Activated CD8-positive, alpha-beta memory T cell treated with anti-CD3 and anti-CD28 coated beads, Interleukin-2, amount 10 ng/mL, durations not matched to agents 7 days and 5 days (primary cell): ENCODE results near the gene POLR2L. TPM values are rescaled to one million over a fixed set of nuclear protein-coding genes. Genes with fewer than 3 reads are reported as not detected.

Experiments used
- ATAC-seq: fragments of 150-1000 bp; cut with Tn5 transposase; one replicate; pipeline ENCODE4 v1.10.0; 2021; ENCODE audit warnings: moderate library complexity
- CTCF ChIA-PET: fragments of 350-600 bp; sonication (Branson Sonifier 250); formaldehyde crosslinking; loops from one replicate; lab custom pipeline; 2021; ENCODE audit warnings: antibody characterized with exemption; lab: Charles Lee
- DNase-seq: peaks from one replicate; pipeline ENCODE4 v3.0.0-alpha.2; 2020
- H3K27ac Mint-ChIP-seq: one replicate; pipeline ENCODE4 v1.8.0; 2021; ENCODE audit warnings: mild to moderate bottlenecking, mixed read lengths
- H3K27me3 Mint-ChIP-seq: one replicate; pipeline ENCODE4 v1.8.0; 2021; ENCODE audit warnings: mixed read lengths
- H3K36me3 Mint-ChIP-seq: one replicate; pipeline ENCODE4 v1.8.0; 2021; ENCODE audit warnings: mild to moderate bottlenecking, mixed read lengths
- H3K4me1 Mint-ChIP-seq: one replicate; pipeline ENCODE4 v1.8.0; 2021; ENCODE audit warnings: mixed read lengths
- H3K4me3 Mint-ChIP-seq: one replicate; pipeline ENCODE4 v1.8.0; 2021; ENCODE audit warnings: mild to moderate bottlenecking, moderate library complexity, mixed read lengths
- H3K9me3 Mint-ChIP-seq: one replicate; pipeline ENCODE4 v1.8.0; 2022; ENCODE audit warnings: low read depth, mixed read lengths
- total RNA-seq, 2 experiments: library from RNA; stranded (reverse); gene quantifications; one replicate each; pipeline ENCODE4 v1.2.3, GENCODE V29; 2021

Gene POLR2L
- total RNA-seq, result 100 to 1,000 TPM in 1 of 2 experiments, 10 to 100 TPM in 1; 87.6 to 114 TPM

DNA sequence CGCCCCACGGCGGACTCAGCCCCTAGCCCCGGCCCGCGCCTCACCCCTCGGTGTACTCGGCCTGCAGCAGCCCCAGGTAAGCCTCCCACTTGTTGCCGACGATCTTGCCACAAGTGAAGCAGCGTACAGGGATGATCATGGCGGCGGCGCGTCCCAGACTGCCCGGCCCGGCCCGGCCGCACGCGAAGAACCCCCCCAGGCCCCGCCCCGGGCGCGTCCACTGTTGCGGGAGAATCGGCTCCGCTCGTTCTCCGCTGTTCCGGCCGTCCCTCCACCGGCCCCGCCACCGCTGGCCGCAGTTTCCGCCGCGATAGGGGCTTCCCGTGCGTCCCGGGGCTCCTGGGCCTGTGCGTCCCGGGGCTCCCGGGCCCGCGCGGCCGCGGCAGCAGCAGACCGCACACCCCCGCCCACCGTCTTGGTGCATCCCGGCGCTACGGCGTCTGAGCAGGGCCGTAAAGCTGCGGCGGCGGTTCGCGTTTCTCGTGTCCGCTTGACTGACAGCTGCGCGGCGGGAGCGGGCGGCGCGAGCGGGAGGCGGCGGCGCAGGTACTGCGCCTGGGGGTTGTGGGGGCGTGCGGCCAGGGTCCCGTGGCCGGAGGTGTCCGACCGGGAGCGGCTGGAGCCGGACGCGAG is at the start of gene POLR2L, which contains the start of gene TSPAN4:
POLR2L (minus strand) TSS at position 160 of the 633 bp plus-strand sequence; CDS start at position 139, 21 bp downstream.
TSPAN4 (plus strand) TSS at position 483 of the 633 bp plus-strand sequence. CDS start 7,453 bp downstream, outside the sequence.
- CTCF ChIA-PET, result interaction anchor here (1.0 to 2.6 kb wide), 5 partner anchors 10 to 78 kb away, joined by 3 to 11 read pairs (median 3); partner anchors contain the start of genes CD151, PNPLA2 and RPLP2
- no peaks in the 10 kb centered on the region for H3K9me3 Mint-ChIP-seq
- DNase-seq, result peak; percentile 90
- H3K36me3 Mint-ChIP-seq, result peaks cover 7% of the 10 kb centered on the region
- peak within 1 kb of the TSS; percentile 80 for H3K27ac Mint-ChIP-seq
- H3K27me3 Mint-ChIP-seq, result no peaks in the 10 kb centered on the region
- peak; percentile 79 for ATAC-seq
- peak within 1 kb of the TSS; percentile 86 for H3K4me3 Mint-ChIP-seq
- peaks cover 24% of the 10 kb centered on the region for H3K4me1 Mint-ChIP-seq

DNA sequence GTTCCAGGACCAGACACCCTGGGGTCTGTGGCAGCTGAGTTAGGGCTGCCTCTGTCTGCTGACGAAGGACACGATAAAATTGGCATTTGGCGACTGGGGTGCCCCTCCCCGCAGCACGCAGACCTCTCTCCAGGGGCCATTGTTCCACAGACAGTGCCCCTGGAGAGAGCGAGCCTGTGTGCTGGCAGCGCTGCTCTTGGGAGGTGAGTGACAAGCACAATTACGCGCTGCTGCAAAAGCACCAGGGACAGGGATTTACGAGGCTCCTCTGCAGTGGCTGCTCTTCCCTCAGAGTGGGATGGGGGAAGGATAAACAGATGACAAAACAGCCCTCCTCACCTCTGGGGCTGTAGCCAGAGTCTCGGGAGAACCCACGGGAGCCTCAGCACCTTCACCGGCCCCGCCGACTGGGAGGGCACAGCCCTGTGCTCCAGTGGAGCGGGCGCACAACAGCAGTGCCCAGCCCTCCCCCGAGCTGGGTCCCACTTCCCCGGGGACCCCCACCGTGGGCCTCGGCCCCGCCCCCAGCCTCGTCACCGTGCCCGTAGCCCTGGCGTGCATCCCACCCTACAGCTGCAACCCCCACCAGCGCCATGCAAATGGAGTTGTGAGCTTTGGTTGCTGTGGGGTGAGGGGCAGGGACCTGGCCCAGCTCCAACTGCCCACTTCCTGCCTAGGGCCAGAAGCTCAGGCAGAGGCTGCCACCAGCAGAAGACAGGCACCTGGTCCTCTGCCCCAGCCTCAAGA is 48.6 kb upstream of the POLR2L start:
- DNase-seq (no peak), ATAC-seq (no peak)
- Mint-ChIP-seq H3K9me3 (no peaks in the 10 kb centered on the region), H3K4me3 (no peak overlapping the region), H3K27me3 (no peaks in the 10 kb centered on the region), H3K36me3 (peaks cover 2% of the 10 kb centered on the region), H3K27ac (no peak overlapping the region), H3K4me1 (no peaks in the 10 kb centered on the region)
- CTCF ChIA-PET, result interaction anchor here (1.9 kb wide), 1 partner anchor 43 kb away, joined by 5 read pairs; no protein-coding TSS in a partner anchor

DNA sequence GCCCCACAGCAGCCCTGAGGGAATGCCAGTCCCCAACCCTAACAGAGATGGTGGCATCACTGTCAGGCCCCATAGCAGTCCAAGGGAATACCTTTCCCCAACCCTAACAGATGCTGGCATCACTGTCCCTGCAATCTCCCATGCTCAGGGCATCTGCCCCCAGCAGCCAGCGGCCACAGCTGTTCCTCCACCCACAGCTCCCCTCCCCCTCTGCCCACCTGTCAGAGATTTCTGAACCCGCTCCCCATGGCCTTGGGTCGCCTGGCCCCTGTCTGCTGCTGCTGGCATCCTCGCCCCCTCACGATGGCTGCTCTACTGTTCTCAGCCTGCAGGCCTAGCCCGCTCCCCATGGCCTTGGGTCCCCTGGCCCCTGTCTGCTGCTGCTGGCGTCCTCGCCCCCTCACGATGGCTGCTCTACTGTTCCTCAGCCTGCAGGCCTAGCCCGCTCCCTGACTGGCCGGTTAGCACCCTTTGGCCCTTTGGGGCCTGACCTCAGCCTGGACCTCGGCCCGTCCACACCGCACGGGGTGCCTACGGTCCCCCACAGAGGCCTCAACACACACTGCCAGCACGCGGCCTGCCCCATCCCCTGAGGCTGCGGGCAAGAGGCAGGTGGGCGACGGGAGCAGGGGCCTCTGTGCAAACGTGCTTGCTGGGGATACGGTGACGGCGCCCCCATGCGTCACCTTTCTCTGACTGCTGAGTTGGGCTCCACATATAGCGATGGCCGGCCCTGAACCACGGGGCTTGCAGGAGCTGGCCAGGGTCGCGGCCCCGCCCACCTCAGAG is 47.6 kb upstream of the POLR2L start:
- Mint-ChIP-seq H3K36me3 (peaks cover 2% of the 10 kb centered on the region), H3K4me1 (no peaks in the 10 kb centered on the region), H3K9me3 (no peaks in the 10 kb centered on the region), H3K27ac (no peak overlapping the region), H3K27me3 (no peaks in the 10 kb centered on the region), H3K4me3 (no peak overlapping the region)
- CTCF ChIA-PET, result no interaction called here
- ATAC-seq, result no peak
- no peak for DNase-seq

DNA sequence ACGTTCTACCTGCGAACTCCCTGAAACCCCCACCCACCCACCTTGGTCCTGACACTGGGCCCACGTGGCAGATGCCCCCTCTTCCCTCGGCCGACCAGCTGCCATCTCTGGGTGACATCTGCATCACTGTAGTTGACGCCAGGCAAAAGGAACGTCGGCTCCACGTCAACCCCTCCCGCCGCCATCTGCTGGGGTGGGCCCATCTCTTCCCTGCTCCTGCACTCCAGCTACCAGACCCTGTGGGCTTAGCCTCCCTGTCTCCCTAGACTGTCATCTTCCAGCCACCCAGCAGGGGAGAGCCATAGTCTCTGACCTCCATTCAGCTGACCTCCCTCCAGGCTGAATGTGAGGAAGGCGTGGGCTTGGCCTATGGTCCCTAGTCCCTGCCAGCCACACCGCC is 46.9 kb upstream of the POLR2L start:
- no peaks in the 10 kb centered on the region for H3K9me3 Mint-ChIP-seq
- H3K27ac Mint-ChIP-seq, result no peak overlapping the region
- H3K4me3 Mint-ChIP-seq, result no peak overlapping the region

DNA sequence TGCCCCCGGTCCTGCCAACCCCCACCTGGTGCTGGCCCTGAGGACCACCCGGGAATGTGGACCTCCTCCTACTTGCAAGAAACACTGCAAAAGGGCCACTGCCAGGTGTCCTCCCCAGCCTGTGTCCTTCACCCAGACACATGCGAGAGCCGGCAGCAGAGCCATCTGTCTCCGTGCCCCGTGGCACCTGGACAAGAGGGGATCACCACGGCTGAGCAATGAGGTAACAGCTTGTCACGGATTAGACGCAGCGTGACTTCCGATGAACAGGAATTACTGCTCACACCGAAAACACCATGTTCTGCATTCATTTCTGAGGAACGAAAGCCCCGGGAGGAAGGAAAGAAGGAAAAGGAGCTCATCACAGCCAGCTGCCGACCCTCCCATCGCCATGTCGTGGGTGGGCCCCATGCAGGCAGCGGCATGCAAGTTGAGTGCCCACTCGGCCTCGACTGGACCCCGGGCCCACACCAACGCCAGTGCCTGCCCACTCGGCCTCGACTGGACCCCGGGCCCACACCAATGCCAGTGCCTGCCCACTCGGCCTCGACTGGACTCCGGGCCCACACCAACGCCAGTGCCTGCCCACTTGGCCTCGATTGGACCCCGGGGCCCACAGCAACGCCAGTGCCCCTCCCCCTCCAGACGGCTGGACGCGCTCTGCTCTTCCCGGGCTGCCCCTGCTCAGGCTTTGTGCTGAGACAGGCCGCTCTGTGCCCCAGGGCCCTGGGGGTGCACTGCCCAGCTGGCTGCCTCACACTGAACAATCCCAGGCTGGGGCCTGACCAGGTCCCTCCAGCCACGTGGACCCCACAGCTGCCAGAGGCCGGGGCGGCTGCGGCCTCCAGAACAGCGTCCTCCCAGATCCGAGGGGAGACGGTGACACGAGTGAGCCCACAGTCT is 46.2 kb upstream of the POLR2L start:
- DNase-seq, result no peak
- Mint-ChIP-seq H3K4me3 (no peak overlapping the region), H3K27me3 (no peaks in the 10 kb centered on the region), H3K36me3 (peaks cover 2% of the 10 kb centered on the region), H3K27ac (no peak overlapping the region), H3K9me3 (no peaks in the 10 kb centered on the region), H3K4me1 (no peaks in the 10 kb centered on the region)
- CTCF ChIA-PET, result no interaction called here
- no peak for ATAC-seq

More for the DNA sequence above, 46.9 kb upstream of the POLR2L start:
- CTCF ChIA-PET, result no interaction called here
- no peaks in the 10 kb centered on the region for H3K27me3 Mint-ChIP-seq
- peaks cover 2% of the 10 kb centered on the region for H3K36me3 Mint-ChIP-seq
- DNase-seq, result no peak
- H3K4me1 Mint-ChIP-seq, result no peaks in the 10 kb centered on the region
- no peak for ATAC-seq

DNA sequence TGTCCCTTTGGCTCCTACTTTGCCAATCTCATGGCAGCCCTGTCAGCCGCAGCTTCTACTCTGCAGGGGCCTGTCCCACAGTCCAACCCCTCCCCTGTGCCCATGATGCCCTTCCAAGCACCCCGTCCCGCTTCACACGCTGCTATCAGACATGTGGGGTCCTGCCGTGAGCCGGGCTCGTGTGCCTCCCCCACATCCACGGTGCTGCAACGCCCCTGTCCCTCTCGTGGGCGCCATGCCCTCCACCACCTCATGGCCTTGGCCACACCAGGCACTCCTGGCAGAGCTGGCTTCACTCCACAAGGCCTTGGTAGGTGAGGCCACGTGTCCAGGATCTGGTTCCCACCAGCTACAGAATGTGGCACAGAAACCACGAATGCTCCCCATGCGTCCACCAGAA is 45.3 kb upstream of the POLR2L start:
- H3K9me3 Mint-ChIP-seq, result no peaks in the 10 kb centered on the region
- peaks cover 2% of the 10 kb centered on the region for H3K36me3 Mint-ChIP-seq
- H3K4me3 Mint-ChIP-seq, result no peak overlapping the region
- CTCF ChIA-PET, result no interaction called here
- no peaks in the 10 kb centered on the region for H3K27me3 Mint-ChIP-seq
- ATAC-seq (no peak), DNase-seq (no peak)
- no peaks in the 10 kb centered on the region for H3K4me1 Mint-ChIP-seq
- H3K27ac Mint-ChIP-seq, result no peak overlapping the region

DNA sequence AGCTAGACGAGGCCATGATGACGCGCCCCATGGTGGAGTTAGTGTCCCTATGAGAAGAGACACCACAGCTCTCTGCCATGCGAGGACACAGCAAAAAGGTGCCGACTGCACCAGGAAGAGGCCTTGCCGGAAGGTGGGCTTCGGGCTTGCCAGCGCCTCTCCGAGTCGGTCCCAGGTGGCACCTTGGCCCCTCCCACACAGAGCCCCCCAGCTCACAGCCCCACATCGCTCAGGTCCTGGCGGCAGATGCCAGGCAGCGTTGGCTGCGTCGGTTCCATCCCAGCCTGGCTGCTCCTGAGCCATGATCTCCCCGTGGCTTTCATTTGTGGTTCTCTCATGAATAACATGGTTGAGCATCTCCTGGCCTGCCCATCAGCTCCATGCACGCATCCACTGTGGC is 44.2 kb upstream of the POLR2L start:
- Mint-ChIP-seq H3K27ac (no peak overlapping the region), H3K4me1 (no peaks in the 10 kb centered on the region), H3K4me3 (no peak overlapping the region), H3K36me3 (peaks cover 6% of the 10 kb centered on the region), H3K27me3 (no peaks in the 10 kb centered on the region), H3K9me3 (no peaks in the 10 kb centered on the region)
- CTCF ChIA-PET, result no interaction called here
- no peak for ATAC-seq
- DNase-seq, result no peak

DNA sequence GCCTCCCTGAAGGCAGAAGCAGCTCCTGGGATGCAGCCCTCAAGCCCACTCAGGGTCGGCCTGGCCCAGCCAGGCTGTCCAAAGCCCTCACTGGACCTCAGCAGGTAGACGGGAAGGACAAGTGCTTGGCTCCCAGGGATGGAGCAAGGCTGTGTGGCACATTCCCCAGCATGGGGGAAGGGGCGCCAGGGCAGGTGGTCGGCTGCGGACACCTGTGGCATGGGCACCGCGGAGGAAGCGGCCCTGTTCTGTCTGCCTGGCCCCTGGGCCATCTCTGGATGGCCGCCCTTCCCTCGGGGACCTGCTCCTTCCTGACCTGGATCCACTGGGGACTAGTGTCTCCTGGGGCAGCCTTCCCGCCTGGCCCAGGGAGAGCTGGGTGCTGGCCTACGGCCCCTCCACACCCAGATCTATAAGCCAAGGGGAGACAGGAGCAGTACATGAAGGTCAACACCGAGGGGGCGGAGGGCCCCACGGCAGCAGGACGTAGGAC is 42.3 kb upstream of the POLR2L start:
- CTCF ChIA-PET, result no interaction called here
- H3K4me1 Mint-ChIP-seq, result no peaks in the 10 kb centered on the region
- H3K4me3 Mint-ChIP-seq, result no peak overlapping the region
- H3K36me3 Mint-ChIP-seq, result peaks cover 6% of the 10 kb centered on the region
- DNase-seq, result no peak
- no peak overlapping the region for H3K27ac Mint-ChIP-seq
- H3K27me3 Mint-ChIP-seq, result no peaks in the 10 kb centered on the region
- no peak for ATAC-seq
- H3K9me3 Mint-ChIP-seq, result no peaks in the 10 kb centered on the region

DNA sequence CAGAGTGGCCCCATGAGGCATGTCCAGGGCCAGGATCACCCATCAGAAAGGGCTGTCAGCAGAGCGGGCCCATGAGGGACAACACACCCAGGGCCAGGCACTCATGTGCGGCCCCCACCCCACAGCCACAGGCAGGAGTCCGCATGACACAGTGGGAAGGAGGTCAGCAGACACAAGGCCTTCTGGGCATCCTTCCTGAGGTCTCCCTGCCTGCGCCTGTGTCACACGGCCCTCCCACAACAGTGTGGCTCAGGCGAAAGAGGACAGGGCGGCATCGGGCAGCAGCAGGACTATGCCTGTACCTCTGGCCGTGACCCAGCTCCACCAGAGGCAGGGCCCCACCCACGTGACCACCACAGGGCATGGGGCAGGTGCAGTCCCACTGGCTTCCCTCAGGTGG is 41.2 kb upstream of the POLR2L start:
- CTCF ChIA-PET, result no interaction called here

DNA sequence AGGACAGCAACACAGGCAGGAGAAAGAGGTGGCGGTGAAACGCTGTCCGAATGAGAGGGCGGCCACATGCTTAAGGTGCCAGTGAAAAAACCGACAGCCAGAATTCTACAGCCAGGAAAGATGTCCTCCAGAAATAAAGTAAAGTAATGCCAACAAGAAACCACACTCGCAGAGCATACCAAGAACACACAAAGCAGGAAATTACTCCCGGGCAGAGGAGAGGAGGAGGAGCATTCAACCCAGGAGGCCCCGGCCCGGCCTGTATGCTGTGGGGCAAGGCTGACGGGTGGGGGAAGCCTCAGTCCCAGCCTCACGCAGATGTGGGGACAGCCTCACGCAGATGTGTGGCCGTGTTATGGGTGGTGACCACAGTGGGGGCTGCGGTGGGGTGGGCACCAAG is 40.3 kb upstream of the POLR2L start:
- CTCF ChIA-PET, result no interaction called here
- no peak for ATAC-seq
- no peak for DNase-seq
- H3K36me3 Mint-ChIP-seq, result peaks cover 7% of the 10 kb centered on the region
- H3K9me3 Mint-ChIP-seq, result no peaks in the 10 kb centered on the region
- H3K4me1 Mint-ChIP-seq, result no peaks in the 10 kb centered on the region
- H3K4me3 Mint-ChIP-seq, result no peak overlapping the region
- no peaks in the 10 kb centered on the region for H3K27me3 Mint-ChIP-seq
- no peak overlapping the region for H3K27ac Mint-ChIP-seq

More for the DNA sequence above, 41.2 kb upstream of the POLR2L start:
- Mint-ChIP-seq H3K27me3 (no peaks in the 10 kb centered on the region), H3K4me3 (no peak overlapping the region), H3K36me3 (peaks cover 6% of the 10 kb centered on the region), H3K4me1 (no peaks in the 10 kb centered on the region), H3K27ac (no peak overlapping the region), H3K9me3 (no peaks in the 10 kb centered on the region)
- DNase-seq (no peak), ATAC-seq (no peak)

DNA sequence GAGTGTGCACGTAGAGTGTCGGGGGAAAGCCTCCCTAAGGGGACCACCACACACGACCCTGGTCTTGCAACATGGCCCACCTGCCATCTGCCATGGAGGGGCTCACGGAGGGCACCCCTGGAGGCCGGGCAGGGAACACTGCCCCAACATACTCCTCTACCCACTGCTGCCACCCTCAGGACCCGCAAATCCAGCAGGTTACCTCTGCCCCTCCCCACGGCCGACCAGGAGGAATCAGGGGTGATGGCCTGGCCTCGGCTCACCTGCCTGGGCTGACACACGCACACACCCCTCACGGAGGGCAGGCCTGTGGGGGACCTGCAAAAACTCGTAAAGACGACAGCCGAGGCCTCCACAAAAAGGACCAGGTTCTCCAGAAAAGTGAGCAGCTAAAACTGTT is 38.1 kb upstream of the POLR2L start:
- CTCF ChIA-PET, result no interaction called here
- DNase-seq, result no peak
- Mint-ChIP-seq H3K36me3 (peaks cover 5% of the 10 kb centered on the region), H3K4me3 (no peak overlapping the region), H3K27me3 (no peaks in the 10 kb centered on the region), H3K4me1 (no peaks in the 10 kb centered on the region), H3K9me3 (no peaks in the 10 kb centered on the region), H3K27ac (no peak overlapping the region)
- no peak for ATAC-seq

DNA sequence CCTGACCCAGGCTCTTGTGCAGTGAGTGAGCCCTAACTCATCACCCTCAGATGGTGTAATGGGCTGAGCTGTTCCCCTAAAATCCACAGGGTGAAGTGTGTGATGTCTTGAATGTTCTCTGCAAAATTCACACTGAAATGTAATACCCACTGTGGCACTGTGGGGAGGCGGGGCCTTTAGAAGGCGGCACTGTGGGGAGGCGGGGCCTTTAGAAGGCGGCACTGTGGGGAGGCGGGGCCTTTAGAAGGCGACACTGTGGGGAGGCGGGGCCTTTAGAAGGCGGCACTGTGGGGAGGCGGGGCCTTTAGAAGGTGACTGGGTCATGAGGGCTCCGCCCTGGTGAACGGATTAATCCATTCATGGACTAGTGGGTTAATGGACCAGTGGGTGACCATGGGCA is 35.2 kb upstream of the POLR2L start:
- H3K27ac Mint-ChIP-seq, result no peak overlapping the region
- no peaks in the 10 kb centered on the region for H3K27me3 Mint-ChIP-seq
- no peak overlapping the region for H3K4me3 Mint-ChIP-seq
- H3K4me1 Mint-ChIP-seq, result no peaks in the 10 kb centered on the region
- no peak for DNase-seq
- peaks cover 5% of the 10 kb centered on the region for H3K36me3 Mint-ChIP-seq
- ATAC-seq, result no peak
- CTCF ChIA-PET, result interaction anchor here (1.0 to 1.2 kb wide), 2 partner anchors 30 to 174 kb away, joined by 3 read pairs; no protein-coding TSS in a partner anchor
- H3K9me3 Mint-ChIP-seq, result no peaks in the 10 kb centered on the region
